Endothelial cell of umbilical vein (primary cell): ENCODE results near the gene C5orf58. TPM values are rescaled to one million over a fixed set of nuclear protein-coding genes. Genes with fewer than 3 reads are reported as not detected.

ENCODE experiments used
- BruUV-seq: library from RNA; stranded (reverse); fragments of 400-500 nt; replicated peaks from 2 replicates; lab custom pipeline; 2021; lab: Mats Ljungman, UMichigan
- CTCF ChIA-PET: fragments of 300-600, 350-600 bp; sonication (Branson Sonifier 250); formaldehyde crosslinking; loops from one replicate; lab custom pipeline; 2021; ENCODE audit warnings: antibody characterized with exemption, inconsistent platforms; lab: Charles Lee
- POLR2A ChIA-PET: fragments of 300-600, 350-600 bp; sonication (Branson Sonifier 250); formaldehyde crosslinking; loops from one replicate; lab custom pipeline; 2021; ENCODE audit warnings: antibody characterized with exemption, inconsistent platforms; lab: Charles Lee
- DNase-seq: peaks from one replicate; pipeline ENCODE4 v3.0.0-alpha.2; 2011; ENCODE audit warnings: low read depth, low spot score
- FAIRE-seq: peaks from 2 replicates; lab custom pipeline; 2011; peaks lifted over from hg19 to GRCh38; lab: Jason Lieb, UNC
- H2AFZ ChIP-seq: 2 replicates; pipeline ENCODE4 v1.6.0; 2012; ENCODE audit warnings: low read depth, low read length, control low read depth, inconsistent platforms
- H3K27ac ChIP-seq: 2 replicates; pipeline ENCODE4 v1.5.1; 2011; ENCODE audit warnings: low read depth, mild to moderate bottlenecking, control low read depth, low read length, moderate library complexity; ENCODE audit not compliant: insufficient read depth
- H3K27me3 ChIP-seq, 2 experiments: 2 replicates each; pipeline versions ENCODE4 v1.6.0 to v1.6.1; 2011; ENCODE audit warnings: low read length in 2 of 2, mixed read lengths in 1 of 2; ENCODE audit not compliant: control insufficient read depth in 2 of 2, insufficient read depth in 2 of 2
- H3K36me3 ChIP-seq, 2 experiments: 2 replicates in 1 of 2; 3 replicates in 1 of 2; pipeline ENCODE4 v1.5.1; 2011; ENCODE audit warnings: low read length in 2 of 2, mild to moderate bottlenecking in 1 of 2, moderate library complexity in 1 of 2; ENCODE audit not compliant: control insufficient read depth in 2 of 2, insufficient read depth in 2 of 2; ENCODE audit errors: extremely low read depth in 1 of 2
- H3K4me1 ChIP-seq: 3 replicates; pipeline ENCODE4 v1.5.1; 2011; ENCODE audit warnings: mild to moderate bottlenecking, low read length; ENCODE audit not compliant: control insufficient read depth, insufficient read depth; ENCODE audit errors: extremely low read depth
- H3K4me2 ChIP-seq: 2 replicates; pipeline ENCODE4 v1.6.1; 2011; ENCODE audit warnings: low read length, control low read depth, mixed read lengths; ENCODE audit not compliant: insufficient read depth
- H3K4me3 ChIP-seq, 3 experiments: fragments of 200-600 bp in 1 of 3; sonication (generic), shearing (Covaris generic) in 1 of 3; replicated peaks in 1 of 3; 2 replicates each; pipeline ENCODE4 v1.5.1; 2011 to 2016; ENCODE audit warnings: control low read depth in 3 of 3, low read length in 3 of 3, mild to moderate bottlenecking in 2 of 3, inconsistent platforms in 1 of 3, low read depth in 1 of 3, moderate library complexity in 1 of 3; ENCODE audit not compliant: insufficient read depth in 1 of 3
- H3K79me2 ChIP-seq: 2 replicates; pipeline ENCODE4 v1.6.0; 2012; ENCODE audit warnings: low read length, inconsistent platforms; ENCODE audit not compliant: control insufficient read depth, insufficient read depth
- H3K9ac ChIP-seq: replicated peaks from 2 replicates; pipeline ENCODE3; 2011; ENCODE audit warnings: low read length, control low read depth; ENCODE audit not compliant: insufficient read depth; ENCODE audit errors: extremely low read depth
- H3K9me1 ChIP-seq: replicated peaks from 3 replicates; pipeline ENCODE4 v1.6.0; 2011; ENCODE audit warnings: mild to moderate bottlenecking, low read length; ENCODE audit not compliant: control insufficient read depth, insufficient read depth; ENCODE audit errors: extremely low read depth
- H3K9me3 ChIP-seq: replicated peaks from 2 replicates; pipeline ENCODE4 v1.5.1; 2012; ENCODE audit warnings: low read length, inconsistent platforms; ENCODE audit not compliant: control insufficient read depth, insufficient read depth
- H4K20me1 ChIP-seq: replicated peaks from 2 replicates; pipeline ENCODE3; 2011; ENCODE audit warnings: mild to moderate bottlenecking, low read length; ENCODE audit not compliant: control insufficient read depth, insufficient read depth; ENCODE audit errors: extremely low read depth
- POLR2A ChIP-seq: IDR thresholded peaks from 2 replicates; pipeline ENCODE4 v1.6.1; 2012; ENCODE audit warnings: low read depth, mild to moderate bottlenecking, control low read depth, low read length
- dilution Hi-C: fragments of 300-500 bp; cut with MboI; formaldehyde crosslinking; loops from one replicate; pipeline ENCODE4 v1.15.0; 2019; ENCODE audit warnings: low sequenced_read_pairs; ENCODE audit not compliant: extremely low pct_ligation_motif_present
- intact Hi-C: fragments of 100-400 bp; cut with micrococcal nuclease; formaldehyde crosslinking; loops from one replicate; pipeline ENCODE4 v1.10.0; 2022
- polyA plus RNA-seq, 4 experiments: library from polyadenylated mRNA; depleted of rRNA in 3 of 4; stranded (reverse) in 3 of 4; unstranded in 1 of 4; fragments of >200 nt; gene quantifications; 2 replicates each; pipeline versions ENCODE4 v1.2.1 to v1.2.3, GENCODE V29; 2011 to 2012; ENCODE audit warnings: missing spikeins in 1 of 4
- total RNA-seq: library from RNA; stranded (reverse); gene quantifications from 2 replicates; pipeline ENCODE4 v1.2.3, GENCODE V29; 2021

The C5orf58 gene
- total and polyA plus RNA-seq, 2 donors (not counting 3 experiments of a cell fraction or from before 2014, with no cell fraction given): not detected

DNA sequence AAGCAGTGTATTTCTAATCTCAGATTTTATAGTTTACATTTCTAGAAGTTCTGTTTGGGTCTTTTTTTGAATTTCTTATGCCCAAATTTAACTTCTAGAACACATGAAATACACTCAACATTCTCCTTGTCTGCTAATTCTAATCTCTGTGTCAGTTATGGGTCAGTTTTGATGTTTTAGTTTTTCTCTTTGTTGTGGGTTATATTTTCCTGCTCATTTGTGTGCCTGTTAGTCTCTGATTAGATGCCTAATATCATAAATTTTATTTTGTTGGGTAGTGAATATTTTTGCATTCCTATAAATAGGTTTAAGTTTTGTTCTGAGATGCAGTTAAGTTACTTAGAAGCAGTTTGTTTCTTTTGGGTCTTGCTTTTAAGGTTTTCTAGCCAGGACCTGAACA lies 52.4 kb downstream of the C5orf58 start:
- Histone ChIP-seq H3K27me3 (peaks cover 4 to 7% of the 10 kb centered on the region in 2 experiments), H3K9ac (no peak overlapping the region), H4K20me1 (no peaks in the 10 kb centered on the region), H3K36me3 (no peaks in the 10 kb centered on the region), H3K4me2 (no peak overlapping the region), H3K9me1 (no peaks in the 10 kb centered on the region), H3K27ac (no peak overlapping the region), H3K4me1 (no peaks in the 10 kb centered on the region), H2AFZ (no peak overlapping the region), H3K79me2 (no peaks in the 10 kb centered on the region), H3K4me3 (no peak overlapping the region), H3K9me3 (no peaks in the 10 kb centered on the region)
- DNase-seq: no peak
- dilution Hi-C loops: no loop called here
- no peak for TF ChIP-seq POLR2A
- POLR2A ChIA-PET: no interaction called here
- no TSS peak for BruUV-seq
- no peak for FAIRE-seq
- CTCF ChIA-PET: no interaction called here
- intact Hi-C loops: no loop called here

DNA sequence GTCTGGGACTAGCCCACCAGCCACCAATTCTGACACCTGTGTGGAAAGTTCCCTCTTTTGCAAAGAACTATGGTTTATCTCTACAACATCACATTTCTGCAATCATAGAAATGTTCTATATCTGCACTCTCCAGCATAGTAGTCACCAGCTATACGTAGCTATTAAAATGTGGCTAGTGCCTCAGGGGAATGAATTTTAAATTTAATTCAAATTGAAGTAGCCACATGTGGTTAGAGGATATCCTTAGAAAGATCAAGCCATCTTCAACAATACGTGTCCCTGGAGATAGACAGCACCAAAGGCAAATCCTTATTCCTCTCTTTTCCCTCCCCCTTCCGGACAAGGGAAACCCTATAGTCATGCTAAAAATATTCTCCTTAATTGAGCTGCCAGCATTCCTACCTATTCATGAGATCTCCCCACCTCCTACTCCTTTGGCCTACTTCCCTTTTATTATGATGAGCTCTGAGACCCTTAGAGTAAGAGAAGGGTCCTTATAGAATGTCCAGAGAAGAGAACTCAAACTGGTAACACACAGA lies 53.7 kb downstream of the C5orf58 start:
- Histone ChIP-seq H3K4me1 (no peaks in the 10 kb centered on the region), H2AFZ (no peak overlapping the region), H3K4me2 (no peak overlapping the region), H3K36me3 (no peaks in the 10 kb centered on the region), H3K9me3 (no peaks in the 10 kb centered on the region), H3K27ac (no peak overlapping the region), H3K79me2 (no peaks in the 10 kb centered on the region), H3K4me3 (no peak overlapping the region), H4K20me1 (no peaks in the 10 kb centered on the region), H3K27me3 (peaks cover 4 to 7% of the 10 kb centered on the region in 2 experiments), H3K9me1 (no peaks in the 10 kb centered on the region), H3K9ac (no peak overlapping the region)
- CTCF ChIA-PET: interaction anchor here (0.7 to 0.8 kb wide), 2 partner anchors 11 to 71 kb away, joined by 3 read pairs; partner anchors contain the start of gene LCP2
- POLR2A ChIA-PET: no interaction called here
- dilution Hi-C loops: no loop called here
- TF ChIP-seq POLR2A: no peak
- BruUV-seq: no TSS peak
- no peak for DNase-seq
- intact Hi-C loops: no loop called here
- FAIRE-seq: no peak
